B cell (primary cell): Measurements from ENCODE around the gene GSX1.

ENCODE experiments used
- CTCF ChIP-seq: fragments of 200-600 bp; IDR thresholded peaks from one replicate; pipeline ENCODE4 v1.8.0; 2022; ENCODE audit warnings: antibody characterized with exemption, mild to moderate bottlenecking
- EZH2 ChIP-seq: IDR thresholded peaks from 2 replicates; pipeline ENCODE4 v1.6.1; 2012; ENCODE audit warnings: borderline replicate concordance, low read depth, mild to moderate bottlenecking, moderate library complexity, low read length; ENCODE audit not compliant: insufficient read depth, poor library complexity, severe bottlenecking

GRCh38 chr13:27822873-27823311 lies 30.6 kb downstream of the GSX1 start:
- TF ChIP-seq CTCF (no peak), EZH2 (no peak)
